IMR-90 (cell line): ENCODE measurements around the gene CFAP299. TPM values are rescaled to one million over a fixed set of nuclear protein-coding genes. Genes with fewer than 3 reads are reported as not detected.

Experiments
- ATAC-seq: fragments of 200-7000 bp; cut with Tn5 transposase; 2 replicates; pipeline ENCODE4 v1.9.1; 2020; ENCODE audit warnings: low read depth, mild to moderate bottlenecking, moderate library complexity
- BruUV-seq: library from RNA; stranded (reverse); fragments of 400-500 nt; replicated peaks from 2 replicates; lab custom pipeline; 2021; lab: Mats Ljungman, UMichigan
- CTCF ChIA-PET: fragments of 300-600 bp; formaldehyde crosslinking; extraction: SDS; loops from one replicate; lab custom pipeline; 2021; ENCODE audit warnings: antibody characterized with exemption; lab: Yijun Ruan, JAX
- POLR2A ChIA-PET: fragments of 300-600 bp; sonication (Branson Sonifier 250); formaldehyde crosslinking; loops from one replicate; lab custom pipeline; 2022; ENCODE audit warnings: antibody characterized with exemption; ENCODE audit not compliant: unreplicated experiment; lab: Charles Lee
- DNase-seq: peaks from one replicate; pipeline ENCODE4 v3.0.0; 2013
- H2AFZ ChIP-seq: replicated peaks from 2 replicates; pipeline ENCODE3; 2013; ENCODE audit warnings: low read length, mild to moderate bottlenecking; ENCODE audit not compliant: poor library complexity
- H2AK5ac ChIP-seq: 2 replicates; pipeline ENCODE4 v1.6.1; 2013; ENCODE audit warnings: low read depth, low read length, inconsistent platforms
- H2AK9ac ChIP-seq: replicated peaks from 2 replicates; pipeline ENCODE3; 2013; ENCODE audit warnings: mild to moderate bottlenecking, low read depth, low read length, moderate library complexity; ENCODE audit not compliant: poor library complexity
- H2BK120ac ChIP-seq: 2 replicates; pipeline ENCODE4 v1.6.1; 2013; ENCODE audit warnings: low read depth, low read length, inconsistent platforms
- H2BK15ac ChIP-seq: 3 replicates; pipeline ENCODE4 v1.6.1; 2013; ENCODE audit warnings: low read depth, low read length, inconsistent platforms
- H2BK20ac ChIP-seq: 2 replicates; pipeline ENCODE4 v1.6.1; 2013; ENCODE audit warnings: low read depth, mild to moderate bottlenecking, inconsistent platforms, low read length, moderate library complexity
- H2BK5ac ChIP-seq: 2 replicates; pipeline ENCODE4 v1.6.1; 2013; ENCODE audit warnings: mild to moderate bottlenecking, low read depth, low read length, inconsistent platforms; ENCODE audit not compliant: poor library complexity, severe bottlenecking
- H3K14ac ChIP-seq: replicated peaks from 2 replicates; pipeline ENCODE4 v1.6.1; 2013; ENCODE audit warnings: low read depth, low read length, inconsistent platforms
- H3K18ac ChIP-seq: 2 replicates; pipeline ENCODE4 v1.6.1; 2013; ENCODE audit warnings: low read depth, low read length, control low read depth
- H3K23ac ChIP-seq: 2 replicates; pipeline ENCODE4 v1.6.1; 2013; ENCODE audit warnings: low read depth, low read length, inconsistent platforms
- H3K27ac ChIP-seq: 2 replicates; pipeline ENCODE4 v1.5.1; 2013; ENCODE audit warnings: mild to moderate bottlenecking, control low read depth, low read length; ENCODE audit not compliant: insufficient read depth
- H3K27me3 ChIP-seq: 2 replicates; pipeline ENCODE4 v1.6.1; 2013; ENCODE audit warnings: low read length; ENCODE audit not compliant: control insufficient read depth, insufficient read depth
- H3K36me3 ChIP-seq: 2 replicates; pipeline ENCODE4 v1.6.1; 2013; ENCODE audit warnings: low read length, mixed read lengths; ENCODE audit not compliant: control insufficient read depth, insufficient read depth
- H3K4ac ChIP-seq: 2 replicates; pipeline ENCODE4 v1.6.1; 2013; ENCODE audit warnings: low read depth, low read length, inconsistent platforms
- H3K4me1 ChIP-seq: 2 replicates; pipeline ENCODE4 v1.6.1; 2013; ENCODE audit warnings: low read length, mixed read lengths; ENCODE audit not compliant: control insufficient read depth, insufficient read depth
- H3K4me2 ChIP-seq: 2 replicates; pipeline ENCODE4 v1.6.1; 2013; ENCODE audit warnings: low read depth, mild to moderate bottlenecking, control low read depth, low read length, moderate library complexity
- H3K4me3 ChIP-seq: 2 replicates; pipeline ENCODE4 v1.5.1; 2013; ENCODE audit warnings: low read depth, mild to moderate bottlenecking, control low read depth, low read length, moderate library complexity; ENCODE audit not compliant: insufficient read depth
- H3K56ac ChIP-seq: 2 replicates; pipeline ENCODE4 v1.6.1; 2013; ENCODE audit warnings: low read length, inconsistent platforms; ENCODE audit not compliant: insufficient read depth; ENCODE audit errors: extremely low read depth
- H3K79me1 ChIP-seq, 2 experiments: 2 replicates each; pipeline ENCODE4 v1.6.1; 2013; ENCODE audit warnings: low read length in 2 of 2, inconsistent platforms in 1 of 2, low read depth in 1 of 2
- H3K9ac ChIP-seq: 2 replicates; pipeline ENCODE4 v1.6.1; 2013; ENCODE audit warnings: low read depth, low read length, control low read depth
- H3K9me1 ChIP-seq: 2 replicates; pipeline ENCODE4 v1.6.1; 2013; ENCODE audit warnings: low read length, inconsistent platforms; ENCODE audit not compliant: insufficient read depth
- H3K9me3 ChIP-seq: 2 replicates; pipeline ENCODE4 v1.6.1; 2013; ENCODE audit warnings: low read length; ENCODE audit not compliant: control insufficient read depth, insufficient read depth
- H4K20me1 ChIP-seq: 2 replicates; pipeline ENCODE4 v1.6.1; 2013; ENCODE audit warnings: low read length, inconsistent platforms; ENCODE audit not compliant: insufficient read depth
- H4K5ac ChIP-seq: 2 replicates; pipeline ENCODE4 v1.6.1; 2013; ENCODE audit warnings: mild to moderate bottlenecking, low read depth, low read length, control low read depth
- H4K8ac ChIP-seq, 2 experiments: 2 replicates each; pipeline ENCODE4 v1.6.1; 2013; ENCODE audit warnings: low read depth in 2 of 2, low read length in 2 of 2, control low read depth in 1 of 2, inconsistent platforms in 1 of 2
- H4K91ac ChIP-seq: 2 replicates; pipeline ENCODE4 v1.6.1; 2013; ENCODE audit warnings: low read depth, low read length, inconsistent platforms; ENCODE audit not compliant: insufficient read depth
- BHLHE40 ChIP-seq: fragments of 150-350 bp; IDR thresholded peaks from 2 replicates; pipeline ENCODE4 v1.6.1; 2016; ENCODE audit warnings: mild to moderate bottlenecking, low read depth, low read length
- CEBPB ChIP-seq: IDR thresholded peaks from 2 replicates; pipeline ENCODE4 v1.6.1; 2012; ENCODE audit warnings: low read depth, low read length, improper control_type of control experiment
- CHD1 ChIP-seq: IDR thresholded peaks from 2 replicates; pipeline ENCODE4 v1.6.1; 2012; ENCODE audit warnings: low read depth, low read length, improper control_type of control experiment
- ELK1 ChIP-seq: fragments of 150-350 bp; IDR thresholded peaks from 2 replicates; pipeline ENCODE4 v1.6.1; 2016; ENCODE audit warnings: low read depth, mild to moderate bottlenecking, low read length, moderate library complexity, borderline replicate concordance
- FOS ChIP-seq: fragments of 150-350 bp; IDR thresholded peaks from 2 replicates; pipeline ENCODE4 v1.6.1; 2016; ENCODE audit warnings: low read depth, low read length
- MAFK ChIP-seq: IDR thresholded peaks from 2 replicates; pipeline ENCODE4 v1.6.1; 2012; ENCODE audit warnings: low read depth, low read length, improper control_type of control experiment
- MAZ ChIP-seq: IDR thresholded peaks from 2 replicates; pipeline ENCODE4 v1.6.1; 2012; ENCODE audit warnings: low read depth, mild to moderate bottlenecking, low read length, improper control_type of control experiment, moderate library complexity, borderline replicate concordance
- MXI1 ChIP-seq: IDR thresholded peaks from 2 replicates; pipeline ENCODE4 v1.6.1; 2012; ENCODE audit warnings: low read depth, mild to moderate bottlenecking, low read length, moderate library complexity, borderline replicate concordance
- NFE2L2 ChIP-seq: fragments of 150-350 bp; IDR thresholded peaks from 2 replicates; pipeline ENCODE4 v1.6.1; 2016; ENCODE audit warnings: low read depth, mild to moderate bottlenecking, low read length
- POLR2A ChIP-seq: IDR thresholded peaks from 2 replicates; pipeline ENCODE4 v1.6.1; 2012; ENCODE audit warnings: mild to moderate bottlenecking, low read depth, low read length
- RAD21 ChIP-seq: IDR thresholded peaks from 2 replicates; pipeline ENCODE4 v1.6.1; 2012; ENCODE audit warnings: low read length, improper control_type of control experiment
- RCOR1 ChIP-seq: IDR thresholded peaks from 2 replicates; pipeline ENCODE4 v1.6.1; 2012; ENCODE audit warnings: mild to moderate bottlenecking, low read length, improper control_type of control experiment; ENCODE audit not compliant: insufficient replicate concordance
- RFX5 ChIP-seq: IDR thresholded peaks from 2 replicates; pipeline ENCODE4 v1.8.0; 2012; ENCODE audit warnings: low read depth, mild to moderate bottlenecking, low read length, moderate library complexity
- SMC3 ChIP-seq: fragments of 150-350 bp; IDR thresholded peaks from 2 replicates; pipeline ENCODE4 v1.6.1; 2016; ENCODE audit warnings: low read depth, mild to moderate bottlenecking, antibody characterized with exemption, low read length, moderate library complexity
- WGBS, 2 experiments: methylation state at CpG; one replicate each; pipeline versions ENCODE4 v1.1.5 to v1.1.7; 2013; ENCODE audit warnings: missing lambda C conversion rate in 2 of 2; ENCODE audit not compliant: insufficient read length in 1 of 2; ENCODE audit errors: extremely low coverage in 2 of 2; 5-methylcytosine and 5-hydroxymethylcytosine counted together
- dilution Hi-C: fragments of 300-500 bp; cut with HindIII; formaldehyde crosslinking; loops from one replicate; pipeline ENCODE4 v1.14.3; 2018; ENCODE audit warnings: low sequenced_read_pairs; ENCODE audit not compliant: unreplicated experiment
- in situ Hi-C: fragments of 300-500 bp; cut with MboI; formaldehyde crosslinking; loops from 3 replicates; pipeline ENCODE4 v1.14.3; 2019; ENCODE audit warnings: low sequenced_read_pairs, inconsistent platforms, mixed read lengths
- intact Hi-C: fragments of 100-400 bp; cut with micrococcal nuclease; formaldehyde crosslinking; loops from 2 replicates; pipeline ENCODE4 v1.10.0; 2022
- polyA plus RNA-seq, 3 experiments: library from polyadenylated mRNA; depleted of rRNA; stranded (reverse); fragments of >200 nt; gene quantifications; 2 replicates each; pipeline ENCODE4 v1.2.3, GENCODE V29; 2012; ENCODE audit warnings: low replicate concordance in 1 of 3
- total RNA-seq: library from RNA; depleted of rRNA; stranded (reverse); fragments of >200 nt; gene quantifications from 2 replicates; pipeline ENCODE4 v1.2.3, GENCODE V29; 2012
- TF ChIP-seq, protein P1 (sequence below): conservative IDR thresholded peaks from 2 replicates; pipeline ENCODE4 v1.5.1; 2012; ENCODE audit warnings: mild to moderate bottlenecking, low read depth, low read length, improper control_type of control experiment
- TF ChIP-seq, protein P2 (sequence below): fragments of 150-350 bp; IDR thresholded peaks from 2 replicates; pipeline ENCODE4 v1.6.1; 2017; ENCODE audit warnings: mild to moderate bottlenecking, antibody characterized with exemption, low read length, low read depth

CFAP299 gene
- total and polyA plus RNA-seq, 2 of the 4 experiments (the other 2 are of a cell fraction) = 1.0 to 1.1 TPM

GRCh38 chr4:80454040-80454439 lies 118.5 kb downstream of the CFAP299 start:
- H4K91ac ChIP-seq = no peak overlapping the region
- H3K18ac ChIP-seq = no peak overlapping the region
- no peaks in the 10 kb centered on the region for H3K9me1 ChIP-seq
- H3K9me3 ChIP-seq = no peaks in the 10 kb centered on the region
- in situ Hi-C loops = no loop called here
- peak overlapping the region; percentile 37; the same call in 1 of the 2 replicates for H2BK20ac ChIP-seq
- no peaks in the 10 kb centered on the region for H3K79me1 ChIP-seq
- 0 out of 4 replicates have a peak overlapping the region, but pooled peaks of 1 of the 2 experiments have one; percentile 11 for H4K8ac ChIP-seq
- H3K4ac ChIP-seq = no peak overlapping the region
- no peaks in the 10 kb centered on the region for H3K36me3 ChIP-seq
- no peak for TF ChIP-seq CEBPB
- no peak for TF ChIP-seq ELK1
- no peak for TF ChIP-seq MAFK
- no peak for TF ChIP-seq RFX5
- TF ChIP-seq MAZ = no peak
- no peak for TF ChIP-seq FOS
- TF ChIP-seq, protein P1, sequence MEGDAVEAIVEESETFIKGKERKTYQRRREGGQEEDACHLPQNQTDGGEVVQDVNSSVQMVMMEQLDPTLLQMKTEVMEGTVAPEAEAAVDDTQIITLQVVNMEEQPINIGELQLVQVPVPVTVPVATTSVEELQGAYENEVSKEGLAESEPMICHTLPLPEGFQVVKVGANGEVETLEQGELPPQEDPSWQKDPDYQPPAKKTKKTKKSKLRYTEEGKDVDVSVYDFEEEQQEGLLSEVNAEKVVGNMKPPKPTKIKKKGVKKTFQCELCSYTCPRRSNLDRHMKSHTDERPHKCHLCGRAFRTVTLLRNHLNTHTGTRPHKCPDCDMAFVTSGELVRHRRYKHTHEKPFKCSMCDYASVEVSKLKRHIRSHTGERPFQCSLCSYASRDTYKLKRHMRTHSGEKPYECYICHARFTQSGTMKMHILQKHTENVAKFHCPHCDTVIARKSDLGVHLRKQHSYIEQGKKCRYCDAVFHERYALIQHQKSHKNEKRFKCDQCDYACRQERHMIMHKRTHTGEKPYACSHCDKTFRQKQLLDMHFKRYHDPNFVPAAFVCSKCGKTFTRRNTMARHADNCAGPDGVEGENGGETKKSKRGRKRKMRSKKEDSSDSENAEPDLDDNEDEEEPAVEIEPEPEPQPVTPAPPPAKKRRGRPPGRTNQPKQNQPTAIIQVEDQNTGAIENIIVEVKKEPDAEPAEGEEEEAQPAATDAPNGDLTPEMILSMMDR = no peak
- no peak for TF ChIP-seq RAD21
- no peak for TF ChIP-seq BHLHE40
- TF ChIP-seq MXI1 = no peak
- TF ChIP-seq POLR2A = no peak
- TF ChIP-seq, protein P2, sequence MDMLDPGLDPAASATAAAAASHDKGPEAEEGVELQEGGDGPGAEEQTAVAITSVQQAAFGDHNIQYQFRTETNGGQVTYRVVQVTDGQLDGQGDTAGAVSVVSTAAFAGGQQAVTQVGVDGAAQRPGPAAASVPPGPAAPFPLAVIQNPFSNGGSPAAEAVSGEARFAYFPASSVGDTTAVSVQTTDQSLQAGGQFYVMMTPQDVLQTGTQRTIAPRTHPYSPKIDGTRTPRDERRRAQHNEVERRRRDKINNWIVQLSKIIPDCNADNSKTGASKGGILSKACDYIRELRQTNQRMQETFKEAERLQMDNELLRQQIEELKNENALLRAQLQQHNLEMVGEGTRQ = no peak
- no peak for TF ChIP-seq NFE2L2
- no peak for TF ChIP-seq CHD1
- TF ChIP-seq SMC3 = no peak
- TF ChIP-seq RCOR1 = no peak
- H2BK5ac ChIP-seq = peak overlapping the region; percentile 13
- no TSS peak for BruUV-seq
- H3K27ac ChIP-seq = no peak overlapping the region
- H2BK15ac ChIP-seq = no peak overlapping the region
- no peak overlapping the region for H3K4me2 ChIP-seq
- no peak overlapping the region for H4K5ac ChIP-seq
- POLR2A ChIA-PET = no interaction called here
- 0 out of 2 replicates have a peak, but pooled peaks cover 1% of the 10 kb centered on the region for H3K4me1 ChIP-seq
- intact Hi-C loops = no loop called here
- no peaks in the 10 kb centered on the region for H3K27me3 ChIP-seq
- no peak overlapping the region for H3K56ac ChIP-seq
- dilution Hi-C loops = no loop called here
- no peak overlapping the region for H3K23ac ChIP-seq
- no peaks in the 10 kb centered on the region for H4K20me1 ChIP-seq
- WGBS, 2 experiments = no CpG with 5 or more reads among the region's 2 CpGs
- H3K9ac ChIP-seq = no peak overlapping the region
- no peak overlapping the region for H2AK9ac ChIP-seq
- no peak overlapping the region for H2AFZ ChIP-seq
- no peak overlapping the region for H3K4me3 ChIP-seq
- ATAC-seq (no peak), DNase-seq (peak; percentile 54)
- CTCF ChIA-PET = no interaction called here
- H2BK120ac ChIP-seq = peak overlapping the region; percentile 42; the same call in 1 of the 2 replicates
- no peak overlapping the region for H3K14ac ChIP-seq
- no peak overlapping the region for H2AK5ac ChIP-seq
